MCF 10A (cell line): ENCODE data around the gene COL6A1. TPM values are rescaled to one million over a fixed set of nuclear protein-coding genes. Genes with fewer than 3 reads are reported as not detected.
A peak's percentile ranks its signal among the peaks of the same experiment; 100 is the strongest.
"Not testable (repeated sequence)": the region's sequence is repeated elsewhere in the genome, so short reads cannot be mapped to it uniquely, and the experiment has no call there.

Experiments
- BruUV-seq: library from RNA; stranded (reverse); fragments of 400-500 nt; replicated peaks from 2 replicates; lab custom pipeline; 2021; lab: Mats Ljungman, UMichigan
- CTCF ChIA-PET: fragments of 300-600 bp; sonication (Branson Sonifier 250); formaldehyde crosslinking; extraction: SDS; loops from one replicate; lab custom pipeline; 2021; ENCODE audit warnings: antibody characterized with exemption, inconsistent platforms; lab: Yijun Ruan, JAX
- POLR2A ChIA-PET: fragments of 300-600, 350-650 bp; sonication (Branson Sonifier 250); formaldehyde crosslinking; extraction: SDS; loops from one replicate; lab custom pipeline; 2020; ENCODE audit warnings: antibody characterized with exemption, inconsistent platforms; lab: Yijun Ruan, JAX
- DNase-seq: peaks from one replicate; pipeline ENCODE4 v3.0.0-alpha.2; 2018; ENCODE audit not compliant: unreplicated experiment
- H3K27ac Mint-ChIP-seq: one replicate; pipeline ENCODE4 v1.8.0; 2022; ENCODE audit warnings: mild to moderate bottlenecking, low read depth, mixed read lengths; ENCODE audit not compliant: unreplicated experiment
- H3K27me3 Mint-ChIP-seq: one replicate; pipeline ENCODE4 v1.8.0; 2022; ENCODE audit warnings: mixed read lengths; ENCODE audit not compliant: insufficient read depth, unreplicated experiment
- H3K36me3 Mint-ChIP-seq: one replicate; pipeline ENCODE4 v1.8.0; 2022; ENCODE audit warnings: mild to moderate bottlenecking, moderate library complexity, mixed read lengths; ENCODE audit not compliant: insufficient read depth, unreplicated experiment
- H3K4me1 Mint-ChIP-seq: one replicate; pipeline ENCODE4 v1.8.0; 2022; ENCODE audit warnings: mixed read lengths; ENCODE audit not compliant: insufficient read depth, unreplicated experiment
- H3K4me3 Mint-ChIP-seq: one replicate; pipeline ENCODE4 v1.8.0; 2022; ENCODE audit warnings: mild to moderate bottlenecking, moderate library complexity, mixed read lengths; ENCODE audit not compliant: unreplicated experiment
- H3K9me3 Mint-ChIP-seq: one replicate; pipeline ENCODE4 v1.8.0; 2022; ENCODE audit warnings: mixed read lengths; ENCODE audit not compliant: unreplicated experiment
- intact Hi-C: fragments of 100-400 bp; cut with micrococcal nuclease; formaldehyde crosslinking; loops from 2 replicates; pipeline ENCODE4 v1.14.1; 2022
- total RNA-seq: library from RNA; stranded (reverse); gene quantifications from 2 replicates; pipeline ENCODE4 v1.2.3, GENCODE V29; 2022
- TF ChIP-seq, protein P1 (sequence below): fragments of 200-600 bp; IDR thresholded peaks from one replicate; pipeline ENCODE4 v1.8.0; 2022; ENCODE audit warnings: antibody characterized with exemption, mild to moderate bottlenecking; ENCODE audit not compliant: unreplicated experiment

COL6A1 gene
- total RNA-seq, 1 experiment from 2014 or later: 3.2 TPM

DNA sequence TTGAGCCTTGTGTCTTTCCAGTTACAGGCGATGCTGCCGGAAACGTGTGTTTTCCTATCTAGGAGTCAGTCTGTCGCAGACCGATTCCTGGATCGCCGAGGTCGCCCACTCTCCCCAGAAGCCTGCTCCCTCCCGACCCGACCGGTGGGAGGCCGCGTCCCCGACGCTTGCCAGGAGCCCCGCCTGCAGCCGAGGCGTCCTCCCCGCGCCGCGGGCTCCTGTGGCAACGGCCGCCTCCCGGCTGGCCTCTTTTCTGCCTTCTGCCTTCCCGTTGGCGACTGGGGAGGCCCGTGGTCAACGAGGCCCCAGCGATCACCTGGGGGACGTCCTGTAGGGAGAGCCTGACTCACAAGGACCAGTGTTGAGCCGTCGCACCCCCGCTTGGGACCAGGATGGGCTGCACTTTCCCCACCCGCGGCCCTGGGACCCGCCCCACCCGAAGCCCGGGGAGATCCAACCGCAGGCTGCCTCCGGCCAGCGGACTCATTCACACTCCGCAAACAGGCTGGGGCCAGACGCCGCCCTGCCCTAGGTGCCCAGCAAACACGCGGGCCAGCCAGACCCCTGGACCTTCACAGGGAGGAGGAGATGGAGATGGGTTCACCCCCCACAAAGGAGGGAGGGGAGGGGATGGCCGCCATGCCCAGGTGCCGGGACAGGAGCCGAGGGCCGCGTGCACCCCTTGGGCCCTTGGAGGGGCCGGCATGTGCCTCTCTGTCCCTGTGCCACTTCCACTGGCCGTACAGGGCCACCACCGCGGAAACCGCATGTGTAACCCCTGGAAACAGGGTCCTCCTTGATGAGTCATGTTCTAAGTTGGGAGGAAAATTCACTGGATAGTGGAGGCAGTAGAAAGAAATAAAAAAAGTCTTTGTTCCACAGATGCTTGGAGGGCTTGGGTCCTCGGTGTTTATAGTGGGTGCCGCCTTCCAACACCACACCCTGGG, 7.2 kb upstream of the COL6A1 start:
- Mint-ChIP-seq H3K4me1 (no peaks in the 10 kb centered on the region), H3K27me3 (peaks cover 14% of the 10 kb centered on the region), H3K27ac (no peak overlapping the region), H3K36me3 (no peaks in the 10 kb centered on the region), H3K4me3 (peak overlapping the region; percentile 54), H3K9me3 (no peaks in the 10 kb centered on the region)
- CTCF ChIA-PET: interaction anchor here (1.3 kb wide), 1 partner anchor 109 kb away, joined by 3 read pairs; no protein-coding TSS in a partner anchor
- POLR2A ChIA-PET: interaction anchor here (0.6 kb wide), 1 partner anchor 211 kb away, joined by 3 read pairs; no protein-coding TSS in a partner anchor
- BruUV-seq: no TSS peak
- DNase-seq: peak; percentile 26
- TF ChIP-seq, protein P1, sequence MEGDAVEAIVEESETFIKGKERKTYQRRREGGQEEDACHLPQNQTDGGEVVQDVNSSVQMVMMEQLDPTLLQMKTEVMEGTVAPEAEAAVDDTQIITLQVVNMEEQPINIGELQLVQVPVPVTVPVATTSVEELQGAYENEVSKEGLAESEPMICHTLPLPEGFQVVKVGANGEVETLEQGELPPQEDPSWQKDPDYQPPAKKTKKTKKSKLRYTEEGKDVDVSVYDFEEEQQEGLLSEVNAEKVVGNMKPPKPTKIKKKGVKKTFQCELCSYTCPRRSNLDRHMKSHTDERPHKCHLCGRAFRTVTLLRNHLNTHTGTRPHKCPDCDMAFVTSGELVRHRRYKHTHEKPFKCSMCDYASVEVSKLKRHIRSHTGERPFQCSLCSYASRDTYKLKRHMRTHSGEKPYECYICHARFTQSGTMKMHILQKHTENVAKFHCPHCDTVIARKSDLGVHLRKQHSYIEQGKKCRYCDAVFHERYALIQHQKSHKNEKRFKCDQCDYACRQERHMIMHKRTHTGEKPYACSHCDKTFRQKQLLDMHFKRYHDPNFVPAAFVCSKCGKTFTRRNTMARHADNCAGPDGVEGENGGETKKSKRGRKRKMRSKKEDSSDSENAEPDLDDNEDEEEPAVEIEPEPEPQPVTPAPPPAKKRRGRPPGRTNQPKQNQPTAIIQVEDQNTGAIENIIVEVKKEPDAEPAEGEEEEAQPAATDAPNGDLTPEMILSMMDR: no peak
- intact Hi-C loops: loop anchor here (5.0 kb wide), 1 partner anchor 168 kb away; no protein-coding TSS in a partner anchor

- Mint-ChIP-seq H3K4me1 (no peaks in the 10 kb centered on the region), H3K4me3 (no peak overlapping the region), H3K27me3 (peaks cover 14% of the 10 kb centered on the region), H3K36me3 (no peaks in the 10 kb centered on the region), H3K9me3 (no peaks in the 10 kb centered on the region), H3K27ac (no peak overlapping the region)
- BruUV-seq: no TSS peak
- TF ChIP-seq, protein P1: no peak
- CTCF ChIA-PET: no interaction called here
- intact Hi-C loops: no loop called here
- DNase-seq: no peak
- POLR2A ChIA-PET: interaction anchor here (0.6 kb wide), 1 partner anchor 210 kb away, joined by 3 read pairs; no protein-coding TSS in a partner anchor
Observed at GRCh38 chr21:45975020-45975666, 6.4 kb upstream of the COL6A1 start.

DNA sequence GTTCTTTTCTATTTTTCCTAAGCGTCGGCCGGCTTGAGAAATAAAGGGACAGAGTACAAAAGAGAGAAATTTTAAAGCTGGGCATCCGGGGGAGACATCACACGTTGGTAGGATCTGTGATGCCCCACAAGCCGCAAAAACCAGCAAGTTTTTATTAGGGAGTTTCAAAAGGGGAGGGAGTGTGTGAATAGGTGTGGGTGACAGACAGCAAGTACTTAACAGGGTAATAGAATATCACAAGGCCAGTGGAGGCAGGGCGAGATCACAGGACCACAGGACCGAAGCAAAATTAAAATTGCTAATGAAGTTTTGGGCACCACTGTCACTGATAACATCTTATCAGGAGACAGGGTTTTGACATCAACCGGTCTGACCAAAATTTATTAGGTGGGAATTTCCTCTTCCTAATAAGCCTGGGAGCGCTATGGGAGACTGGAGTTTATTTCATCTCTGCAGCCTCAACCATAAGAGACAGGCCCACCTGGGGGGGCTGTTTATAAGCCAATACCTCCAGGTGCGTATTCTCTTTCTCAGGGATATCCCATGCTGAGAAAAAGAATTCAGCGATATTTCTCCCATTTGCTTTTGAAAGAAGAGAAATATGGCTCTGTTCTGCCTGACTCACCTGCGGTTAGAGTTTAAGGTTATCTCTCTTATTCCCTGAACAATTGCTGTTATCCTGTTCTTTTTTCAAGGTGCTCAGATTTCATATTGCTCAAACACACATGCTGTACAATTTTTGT, 5.7 kb upstream of the COL6A1 start:
- H3K27me3 Mint-ChIP-seq: peaks cover 14% of the 10 kb centered on the region
- H3K4me1 Mint-ChIP-seq, POLR2A ChIA-PET, H3K4me3 Mint-ChIP-seq, intact Hi-C loops, CTCF ChIA-PET, H3K27ac Mint-ChIP-seq, BruUV-seq, DNase-seq, H3K9me3 Mint-ChIP-seq, H3K36me3 Mint-ChIP-seq: not testable (repeated sequence)

- TF ChIP-seq, protein P1: no peak
Observed at GRCh38 chr21:45976701-45977311, 4.8 kb upstream of the COL6A1 start.

More at GRCh38 chr21:45976701-45977311, 4.8 kb upstream of the COL6A1 start:
- H3K4me3 Mint-ChIP-seq: no peak overlapping the region
- intact Hi-C loops: no loop called here
- DNase-seq: no peak
- BruUV-seq: no TSS peak
- ChIA-PET CTCF (no interaction called here), POLR2A (no interaction called here)
- no peak overlapping the region for H3K27ac Mint-ChIP-seq
- H3K4me1 Mint-ChIP-seq: no peaks in the 10 kb centered on the region
- H3K36me3 Mint-ChIP-seq: no peaks in the 10 kb centered on the region
- no peaks in the 10 kb centered on the region for H3K9me3 Mint-ChIP-seq
- peaks cover 14% of the 10 kb centered on the region for H3K27me3 Mint-ChIP-seq
